ENCODE measurements around the gene DUSP6. TPM values are rescaled to one million over a fixed set of nuclear protein-coding genes. Genes with fewer than 3 reads are reported as not detected.

DUSP6 gene
- polyA plus RNA-seq, 2 of the 4 experiments (the other 2 are of a cell fraction) = 3.8 to 27.0 TPM

DNA sequence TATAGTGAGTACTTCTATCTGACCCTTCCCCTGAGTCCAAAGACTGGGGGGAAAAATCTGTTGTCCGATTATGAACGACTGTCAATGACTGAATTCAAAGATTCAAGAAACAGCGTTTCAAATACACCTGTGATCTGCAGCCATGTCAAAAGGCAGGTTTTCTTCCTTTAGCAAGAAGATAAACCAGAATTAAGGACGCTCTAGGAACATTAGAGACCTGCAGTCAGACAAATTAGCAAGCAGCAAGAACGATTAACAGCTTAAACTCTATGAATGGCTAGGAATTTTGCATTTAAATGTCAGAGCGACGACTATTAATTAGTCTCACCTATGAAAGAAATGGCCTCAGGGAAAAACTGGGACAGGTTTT is 2.1 kb downstream of the DUSP6 start (continued):
- TF ChIP-seq, protein P1, sequence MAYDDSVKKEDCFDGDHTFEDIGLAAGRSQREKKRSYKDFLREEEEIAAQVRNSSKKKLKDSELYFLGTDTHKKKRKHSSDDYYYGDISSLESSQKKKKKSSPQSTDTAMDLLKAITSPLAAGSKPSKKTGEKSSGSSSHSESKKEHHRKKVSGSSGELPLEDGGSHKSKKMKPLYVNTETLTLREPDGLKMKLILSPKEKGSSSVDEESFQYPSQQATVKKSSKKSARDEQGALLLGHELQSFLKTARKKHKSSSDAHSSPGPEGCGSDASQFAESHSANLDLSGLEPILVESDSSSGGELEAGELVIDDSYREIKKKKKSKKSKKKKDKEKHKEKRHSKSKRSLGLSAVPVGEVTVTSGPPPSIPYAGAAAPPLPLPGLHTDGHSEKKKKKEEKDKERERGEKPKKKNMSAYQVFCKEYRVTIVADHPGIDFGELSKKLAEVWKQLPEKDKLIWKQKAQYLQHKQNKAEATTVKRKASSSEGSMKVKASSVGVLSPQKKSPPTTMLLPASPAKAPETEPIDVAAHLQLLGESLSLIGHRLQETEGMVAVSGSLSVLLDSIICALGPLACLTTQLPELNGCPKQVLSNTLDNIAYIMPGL (CRISPR knock-in tag; IDR thresholded peaks at IDR 0.05; ENCODE audit: borderline replicate concordance) = no peak
- TF ChIP-seq HDAC2 (IDR thresholded peaks at IDR 0.05) (no peak), FOSL2 (IDR thresholded peaks at IDR 0.05) (no peak), FOSL2 (CRISPR knock-in tag; IDR thresholded peaks at IDR 0.05) (no peak), RFX5 (IDR thresholded peaks at IDR 0.05) (no peak), ZSCAN20 (CRISPR knock-in tag; IDR thresholded peaks at IDR 0.05) (no peak), ZC3H11A (IDR thresholded peaks at IDR 0.05) (no peak)

GRCh38 chr12:89349814-89350213 is 2.5 kb downstream of the DUSP6 start:
- Histone ChIP-seq H3K4me2 (peak overlapping the region; percentile 82), H3K9me3 (no peaks in the 10 kb centered on the region), H3K4me1 (peaks cover 11% of the 10 kb centered on the region), H3K27ac (no peak overlapping the region), H3K4me3 (no peak overlapping the region)
- no peak for DNase-seq (ENCODE audit: low read depth in 1 of 2, low spot score in 1 of 2)
- TF ChIP-seq, protein P2, sequence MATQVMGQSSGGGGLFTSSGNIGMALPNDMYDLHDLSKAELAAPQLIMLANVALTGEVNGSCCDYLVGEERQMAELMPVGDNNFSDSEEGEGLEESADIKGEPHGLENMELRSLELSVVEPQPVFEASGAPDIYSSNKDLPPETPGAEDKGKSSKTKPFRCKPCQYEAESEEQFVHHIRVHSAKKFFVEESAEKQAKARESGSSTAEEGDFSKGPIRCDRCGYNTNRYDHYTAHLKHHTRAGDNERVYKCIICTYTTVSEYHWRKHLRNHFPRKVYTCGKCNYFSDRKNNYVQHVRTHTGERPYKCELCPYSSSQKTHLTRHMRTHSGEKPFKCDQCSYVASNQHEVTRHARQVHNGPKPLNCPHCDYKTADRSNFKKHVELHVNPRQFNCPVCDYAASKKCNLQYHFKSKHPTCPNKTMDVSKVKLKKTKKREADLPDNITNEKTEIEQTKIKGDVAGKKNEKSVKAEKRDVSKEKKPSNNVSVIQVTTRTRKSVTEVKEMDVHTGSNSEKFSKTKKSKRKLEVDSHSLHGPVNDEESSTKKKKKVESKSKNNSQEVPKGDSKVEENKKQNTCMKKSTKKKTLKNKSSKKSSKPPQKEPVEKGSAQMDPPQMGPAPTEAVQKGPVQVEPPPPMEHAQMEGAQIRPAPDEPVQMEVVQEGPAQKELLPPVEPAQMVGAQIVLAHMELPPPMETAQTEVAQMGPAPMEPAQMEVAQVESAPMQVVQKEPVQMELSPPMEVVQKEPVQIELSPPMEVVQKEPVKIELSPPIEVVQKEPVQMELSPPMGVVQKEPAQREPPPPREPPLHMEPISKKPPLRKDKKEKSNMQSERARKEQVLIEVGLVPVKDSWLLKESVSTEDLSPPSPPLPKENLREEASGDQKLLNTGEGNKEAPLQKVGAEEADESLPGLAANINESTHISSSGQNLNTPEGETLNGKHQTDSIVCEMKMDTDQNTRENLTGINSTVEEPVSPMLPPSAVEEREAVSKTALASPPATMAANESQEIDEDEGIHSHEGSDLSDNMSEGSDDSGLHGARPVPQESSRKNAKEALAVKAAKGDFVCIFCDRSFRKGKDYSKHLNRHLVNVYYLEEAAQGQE (IDR thresholded peaks at IDR 0.05) = no peak
- TF ChIP-seq HEYL (CRISPR knock-in tag; IDR thresholded peaks at IDR 0.05) (no peak), ATOH8 (CRISPR knock-in tag; IDR thresholded peaks at IDR 0.05; ENCODE audit: low read depth) (no peak), MAX (IDR thresholded peaks at IDR 0.05) (no peak), HOXA7 (CRISPR knock-in tag; IDR thresholded peaks at IDR 0.05) (no peak), CHD2 (IDR thresholded peaks at IDR 0.05; ENCODE audit: low read length, partially characterized antibody) (no peak), CBX8 (IDR thresholded peaks at IDR 0.05) (no peak), RAD21 (conservative IDR thresholded peaks at IDR 0.05 in 1 of 2, IDR thresholded peaks at IDR 0.05 in 1 of 2) (no peak), RNF2 (IDR thresholded peaks at IDR 0.05; ENCODE audit: borderline replicate concordance, low read depth) (no peak)
- TF ChIP-seq, protein P3, sequence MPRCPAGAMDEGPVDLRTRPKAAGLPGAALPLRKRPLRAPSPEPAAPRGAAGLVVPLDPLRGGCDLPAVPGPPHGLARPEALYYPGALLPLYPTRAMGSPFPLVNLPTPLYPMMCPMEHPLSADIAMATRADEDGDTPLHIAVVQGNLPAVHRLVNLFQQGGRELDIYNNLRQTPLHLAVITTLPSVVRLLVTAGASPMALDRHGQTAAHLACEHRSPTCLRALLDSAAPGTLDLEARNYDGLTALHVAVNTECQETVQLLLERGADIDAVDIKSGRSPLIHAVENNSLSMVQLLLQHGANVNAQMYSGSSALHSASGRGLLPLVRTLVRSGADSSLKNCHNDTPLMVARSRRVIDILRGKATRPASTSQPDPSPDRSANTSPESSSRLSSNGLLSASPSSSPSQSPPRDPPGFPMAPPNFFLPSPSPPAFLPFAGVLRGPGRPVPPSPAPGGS (IDR thresholded peaks at IDR 0.05) = no peak
- TF ChIP-seq, protein P4, sequence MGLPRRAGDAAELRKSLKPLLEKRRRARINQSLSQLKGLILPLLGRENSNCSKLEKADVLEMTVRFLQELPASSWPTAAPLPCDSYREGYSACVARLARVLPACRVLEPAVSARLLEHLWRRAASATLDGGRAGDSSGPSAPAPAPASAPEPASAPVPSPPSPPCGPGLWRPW (IDR thresholded peaks at IDR 0.05) = no peak
- TF ChIP-seq, protein P1 (CRISPR knock-in tag; IDR thresholded peaks at IDR 0.05; ENCODE audit: borderline replicate concordance) = no peak
- TF ChIP-seq, protein P5, sequence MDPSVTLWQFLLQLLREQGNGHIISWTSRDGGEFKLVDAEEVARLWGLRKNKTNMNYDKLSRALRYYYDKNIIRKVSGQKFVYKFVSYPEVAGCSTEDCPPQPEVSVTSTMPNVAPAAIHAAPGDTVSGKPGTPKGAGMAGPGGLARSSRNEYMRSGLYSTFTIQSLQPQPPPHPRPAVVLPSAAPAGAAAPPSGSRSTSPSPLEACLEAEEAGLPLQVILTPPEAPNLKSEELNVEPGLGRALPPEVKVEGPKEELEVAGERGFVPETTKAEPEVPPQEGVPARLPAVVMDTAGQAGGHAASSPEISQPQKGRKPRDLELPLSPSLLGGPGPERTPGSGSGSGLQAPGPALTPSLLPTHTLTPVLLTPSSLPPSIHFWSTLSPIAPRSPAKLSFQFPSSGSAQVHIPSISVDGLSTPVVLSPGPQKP (IDR thresholded peaks at IDR 0.05; ENCODE audit: low read depth, low read length) = no peak
- TF ChIP-seq, protein P6, sequence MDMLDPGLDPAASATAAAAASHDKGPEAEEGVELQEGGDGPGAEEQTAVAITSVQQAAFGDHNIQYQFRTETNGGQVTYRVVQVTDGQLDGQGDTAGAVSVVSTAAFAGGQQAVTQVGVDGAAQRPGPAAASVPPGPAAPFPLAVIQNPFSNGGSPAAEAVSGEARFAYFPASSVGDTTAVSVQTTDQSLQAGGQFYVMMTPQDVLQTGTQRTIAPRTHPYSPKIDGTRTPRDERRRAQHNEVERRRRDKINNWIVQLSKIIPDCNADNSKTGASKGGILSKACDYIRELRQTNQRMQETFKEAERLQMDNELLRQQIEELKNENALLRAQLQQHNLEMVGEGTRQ (IDR thresholded peaks at IDR 0.05) = no peak
- FAIRE-seq = no peak
- CTCF ChIA-PET = interaction anchor here (1.3 kb wide), 1 partner anchor 112 kb away, joined by 5 read pairs; no protein-coding TSS in a partner anchor
- 84% methylated on average over 6 of the region's 6 CpGs for WGBS (ENCODE audit: missing lambda C conversion rate)
- POLR2A ChIA-PET = no interaction called here
- no peak for ATAC-seq
